ENCODE data around the gene TTC23.
"Not testable (repeated sequence)": the region's sequence is repeated elsewhere in the genome, so short reads cannot be mapped to it uniquely, and the experiment has no call there.

TTC23 gene

DNA sequence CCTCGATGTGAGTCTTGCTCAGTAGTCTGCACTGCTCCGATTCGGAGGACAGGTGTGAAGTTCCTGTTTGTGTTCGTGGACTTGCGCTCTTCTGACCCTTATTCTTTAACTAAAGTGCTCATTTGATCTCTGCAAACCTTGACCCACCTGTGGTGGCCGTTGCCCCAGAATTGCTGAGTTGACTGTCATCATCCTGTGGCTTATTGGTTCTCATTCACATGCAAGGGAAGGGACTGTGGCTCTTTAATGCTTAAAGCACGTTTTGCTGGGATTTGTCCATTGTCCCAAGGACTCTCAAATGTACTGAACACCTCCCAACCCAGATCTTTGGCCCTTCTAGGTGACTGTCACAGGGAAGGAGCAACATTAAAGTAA is 131.1 kb downstream of the TTC23 start:
- DNase-seq = no peak

DNA sequence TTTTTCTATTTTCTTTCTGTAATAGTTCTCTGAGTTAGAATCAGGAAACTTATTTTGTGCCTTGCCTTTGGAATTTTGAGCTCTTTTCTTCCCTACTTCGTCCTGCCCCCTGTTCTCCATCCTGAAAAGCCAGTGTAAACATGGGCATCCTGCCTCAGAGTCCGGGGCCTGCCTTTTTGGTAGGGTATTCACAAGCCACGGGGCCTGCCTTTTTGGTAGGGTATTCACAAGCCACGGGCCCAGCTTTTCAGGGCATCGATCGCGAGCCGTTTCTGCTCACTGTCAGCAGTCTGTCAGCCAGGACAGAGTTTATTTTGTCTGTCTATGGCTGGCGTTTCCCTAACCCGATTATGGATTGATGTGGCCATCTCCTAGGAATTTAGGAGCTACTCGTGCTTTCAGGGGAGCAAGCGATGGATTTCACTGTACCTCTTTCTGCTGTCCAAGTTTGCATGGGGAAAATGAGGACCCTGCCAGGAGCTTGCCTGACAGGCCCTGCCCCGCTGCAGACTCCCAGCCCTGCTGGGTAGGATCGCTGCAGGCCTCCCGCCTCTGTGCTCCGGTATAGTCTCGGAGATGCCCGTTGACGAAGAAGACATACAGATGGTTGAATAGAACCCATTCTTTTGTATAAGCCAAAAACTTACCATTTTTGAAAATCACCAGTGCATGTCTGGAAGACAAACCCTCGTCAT is 131.7 kb downstream of the TTC23 start:
- no peak for DNase-seq

DNA sequence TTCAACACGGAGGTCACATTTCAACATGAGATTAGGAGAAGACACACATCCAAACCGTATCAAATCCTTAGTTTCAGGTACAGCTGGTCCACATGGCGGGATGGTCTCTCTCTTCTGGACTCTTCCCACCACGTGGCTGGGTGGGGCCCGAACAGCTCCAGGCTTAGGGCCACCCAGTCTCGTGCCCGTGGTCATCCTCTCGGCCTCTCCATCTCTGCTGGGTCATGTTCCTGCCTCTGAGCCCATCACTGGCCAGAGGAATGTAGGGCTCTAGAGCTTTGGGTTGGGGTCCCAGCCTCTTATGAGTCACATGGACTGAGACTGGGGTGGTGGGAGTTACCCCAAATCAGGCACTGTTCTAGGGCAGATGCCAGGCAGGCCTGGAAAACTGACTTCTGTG is 132.3 kb downstream of the TTC23 start:
- DNase-seq = no peak

DNA sequence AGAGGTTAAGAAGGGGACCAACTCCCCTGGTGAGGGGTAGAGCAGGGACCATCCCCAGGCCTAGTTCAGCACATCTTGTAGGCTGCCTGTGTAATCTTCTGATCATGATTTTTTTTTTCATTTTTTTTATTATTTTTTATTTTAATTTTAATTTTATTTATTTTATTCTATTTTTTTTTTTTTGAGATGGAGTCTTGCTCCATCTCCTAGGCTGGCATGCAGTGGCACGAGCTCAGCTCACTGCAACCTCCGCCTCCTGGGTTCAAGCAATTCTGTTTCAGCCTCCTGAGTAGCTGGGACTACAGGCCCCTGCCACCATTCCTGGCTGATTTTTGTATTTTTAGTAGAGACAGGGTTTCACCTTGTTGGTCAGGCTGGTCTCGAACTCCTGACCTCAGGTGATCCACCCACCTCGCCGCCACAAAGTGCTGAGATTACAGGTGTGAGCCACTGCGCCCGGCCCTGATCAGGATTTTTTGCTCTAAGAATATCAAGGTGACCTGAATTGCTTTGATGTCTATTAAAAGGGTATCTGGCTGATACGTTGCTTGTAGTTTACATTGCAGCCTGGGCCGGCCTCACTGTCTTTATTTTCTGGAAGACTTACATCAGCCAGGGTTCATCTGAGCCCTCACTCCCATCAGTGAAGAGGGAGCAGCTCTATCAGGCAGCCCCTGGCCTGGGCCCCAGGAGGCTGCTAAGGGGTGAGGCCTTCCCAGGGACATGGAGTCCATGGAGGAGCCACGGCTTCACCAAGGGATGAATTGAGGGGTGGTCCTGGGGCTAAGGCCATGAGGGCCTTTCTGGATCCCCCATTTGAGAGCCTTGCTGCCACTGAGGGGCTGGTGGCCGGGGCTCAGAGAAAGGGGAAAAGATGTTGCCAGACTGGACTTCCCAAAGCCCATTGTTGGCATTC is 133.8 kb downstream of the TTC23 start:
- DNase-seq = no peak

DNA sequence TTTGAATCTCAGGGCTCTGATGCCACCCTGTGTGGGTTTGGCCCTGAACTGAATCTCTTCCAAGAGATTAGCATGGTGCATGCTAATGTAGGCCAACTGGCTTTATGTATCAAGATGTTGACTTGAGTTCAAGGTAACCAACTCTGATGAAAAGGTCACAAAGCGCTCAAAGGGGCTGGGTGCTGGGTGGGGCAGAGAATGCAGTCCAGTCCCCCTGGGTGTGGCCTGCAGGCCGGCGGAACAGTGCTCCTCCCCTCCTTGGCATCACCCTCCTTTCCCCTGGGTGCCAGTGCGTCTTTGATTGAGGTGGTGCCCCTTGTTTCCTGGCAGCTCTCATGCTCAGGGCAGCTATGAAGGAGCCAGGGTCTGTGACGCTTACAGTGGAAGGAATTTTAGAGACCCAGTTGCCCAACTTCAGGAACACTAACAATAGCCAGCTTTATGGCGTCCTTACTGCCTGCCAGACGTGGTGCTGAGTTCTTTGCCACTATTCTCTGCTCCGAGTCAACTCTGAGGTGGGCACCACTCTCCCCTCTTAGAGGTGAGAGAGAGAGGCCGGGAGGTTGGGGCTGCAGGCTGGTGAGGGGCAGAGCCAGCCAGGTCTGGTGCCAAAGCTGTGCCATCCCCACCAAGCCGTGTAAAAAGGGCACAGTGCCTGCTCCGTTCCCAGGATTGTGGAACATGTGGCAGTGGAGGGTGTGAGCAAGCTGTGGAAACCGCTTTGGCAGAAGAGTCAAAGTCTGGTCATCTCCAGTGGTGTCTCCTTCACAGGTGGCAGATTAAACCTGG is 134.7 kb downstream of the TTC23 start:
- no peak for DNase-seq

DNA sequence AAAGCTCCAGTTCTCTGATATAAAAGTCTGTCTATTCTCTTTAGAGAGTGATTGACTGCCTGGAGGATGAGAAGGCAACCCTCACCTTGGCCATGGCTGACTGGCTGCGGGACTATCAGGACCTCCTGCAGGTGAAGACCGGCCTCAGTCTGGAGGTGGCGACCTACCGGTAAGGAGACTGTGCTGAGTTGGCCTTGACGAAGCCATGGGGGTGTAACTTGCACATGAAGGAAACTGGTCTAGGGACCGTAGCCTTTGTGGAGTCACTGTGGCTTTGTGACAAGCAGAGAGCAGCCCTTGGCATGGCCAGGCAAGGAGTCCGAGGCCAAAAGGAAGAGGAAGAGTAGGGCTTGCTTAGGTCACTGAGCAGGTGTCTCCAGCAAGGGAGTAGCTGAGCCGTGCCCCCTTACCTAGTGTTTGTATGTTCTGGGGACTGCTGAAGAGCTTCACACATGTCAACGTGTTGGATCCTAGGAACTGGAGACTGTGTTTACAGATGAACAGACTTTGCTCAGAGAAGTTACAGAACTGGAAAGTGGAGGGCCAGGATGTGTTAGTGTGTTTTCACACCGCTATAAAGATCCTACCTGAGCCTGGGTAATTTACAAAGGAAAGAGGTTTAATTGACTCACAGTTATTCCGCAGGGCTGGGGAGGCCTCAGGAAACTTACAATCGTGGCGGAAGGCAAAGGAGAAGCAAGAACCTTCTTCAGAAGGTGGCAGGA is 135.7 kb downstream of the TTC23 start:
- no peak for DNase-seq

DNA sequence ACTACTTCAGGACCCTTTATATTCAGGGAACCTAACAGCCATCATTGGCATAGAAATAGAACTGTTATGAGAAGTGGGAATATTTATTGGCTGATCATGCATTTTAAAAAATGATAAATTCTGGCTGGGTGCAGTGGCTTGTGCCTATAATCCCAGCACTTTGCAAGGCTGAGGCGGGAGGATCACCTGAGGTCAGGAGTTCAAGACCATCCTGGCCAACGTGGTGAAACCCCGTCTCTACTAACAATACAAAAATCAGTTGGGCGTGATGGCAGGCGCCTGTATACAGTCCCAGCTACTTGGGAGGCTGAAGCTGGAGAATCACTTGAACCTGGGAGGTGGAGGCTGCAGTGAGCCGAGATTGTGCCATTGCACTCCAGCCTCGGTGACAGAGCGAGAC is 137.7 kb downstream of the TTC23 start:
- DNase-seq = not testable (repeated sequence)

DNA sequence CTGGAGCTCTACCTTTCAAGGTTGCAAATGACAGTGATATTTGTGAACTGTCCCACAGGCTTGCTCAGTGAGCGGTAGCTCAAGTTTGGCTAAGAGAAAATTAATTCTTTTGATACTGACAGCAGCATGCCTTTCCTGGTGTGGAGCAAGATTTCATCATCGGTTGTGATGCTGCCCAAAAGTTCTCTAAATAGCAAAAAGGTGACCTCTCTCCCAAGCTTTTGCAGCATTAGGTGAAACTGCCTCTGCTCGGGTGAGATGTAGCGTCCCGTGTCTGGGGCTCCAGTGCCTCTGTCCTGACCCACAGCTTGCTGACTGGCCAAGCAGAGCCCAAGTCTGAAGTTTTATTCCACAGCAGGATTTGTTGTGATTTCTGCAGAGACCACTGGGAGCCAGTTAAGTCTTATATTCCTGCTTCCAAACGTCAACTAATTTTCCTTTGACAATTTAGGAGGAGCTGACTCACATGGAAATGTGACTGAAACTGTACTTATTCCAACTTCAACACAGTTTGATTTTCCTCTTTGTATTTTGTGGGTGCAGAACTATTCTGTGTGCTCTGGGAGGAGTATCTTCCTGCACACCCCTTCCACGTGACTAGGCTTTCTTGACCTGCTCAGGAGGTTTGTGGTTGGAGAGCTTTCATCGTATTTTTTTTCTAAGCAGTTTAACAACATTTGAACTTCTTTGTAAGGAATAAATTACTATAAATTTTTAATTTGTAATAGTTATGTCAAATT is 138.6 kb downstream of the TTC23 start:
- DNase-seq = no peak

DNA sequence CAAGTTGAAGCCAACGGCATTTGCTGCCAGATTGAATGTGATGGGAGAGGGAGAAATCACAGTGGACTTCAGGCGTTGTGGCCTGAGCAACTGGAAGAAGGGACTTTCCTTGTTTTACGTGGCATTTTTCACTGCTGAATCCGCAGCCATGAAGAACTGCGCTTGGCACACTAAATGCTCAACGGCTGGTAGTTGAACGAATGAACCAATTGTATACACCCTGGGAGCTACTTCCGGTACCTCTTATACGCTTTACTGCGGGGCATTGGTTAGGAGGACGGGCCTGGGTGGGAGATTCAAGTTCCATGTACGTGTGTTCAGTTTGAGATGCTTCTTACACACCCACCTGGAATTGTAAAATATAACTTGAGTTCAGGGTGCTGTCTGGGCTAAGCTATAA is 139.3 kb downstream of the TTC23 start:
- DNase-seq = no peak

DNA sequence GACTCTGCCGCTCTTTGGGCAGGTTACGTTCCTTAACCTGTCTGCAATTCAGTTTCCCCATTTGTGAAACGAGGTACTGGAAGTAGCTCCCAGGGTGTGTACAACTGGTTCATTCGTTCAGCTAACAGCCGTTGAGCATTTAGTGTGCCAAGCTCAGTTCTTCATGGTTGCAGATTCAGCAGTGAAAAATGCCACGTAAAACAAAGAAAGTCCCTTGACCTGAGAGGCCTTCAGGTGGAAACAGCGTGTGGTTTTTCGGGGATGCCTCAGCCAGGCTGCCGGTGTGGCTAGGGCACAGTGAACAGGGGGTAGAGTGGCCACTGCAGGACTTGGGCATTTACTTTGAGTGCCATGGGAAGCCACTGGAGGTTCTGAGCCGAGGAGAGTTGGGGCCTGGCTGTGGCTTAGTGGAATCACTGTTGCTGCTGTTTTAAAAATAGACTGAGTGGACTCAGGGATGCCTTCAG is 139.8 kb downstream of the TTC23 start:
- DNase-seq = no peak

DNA sequence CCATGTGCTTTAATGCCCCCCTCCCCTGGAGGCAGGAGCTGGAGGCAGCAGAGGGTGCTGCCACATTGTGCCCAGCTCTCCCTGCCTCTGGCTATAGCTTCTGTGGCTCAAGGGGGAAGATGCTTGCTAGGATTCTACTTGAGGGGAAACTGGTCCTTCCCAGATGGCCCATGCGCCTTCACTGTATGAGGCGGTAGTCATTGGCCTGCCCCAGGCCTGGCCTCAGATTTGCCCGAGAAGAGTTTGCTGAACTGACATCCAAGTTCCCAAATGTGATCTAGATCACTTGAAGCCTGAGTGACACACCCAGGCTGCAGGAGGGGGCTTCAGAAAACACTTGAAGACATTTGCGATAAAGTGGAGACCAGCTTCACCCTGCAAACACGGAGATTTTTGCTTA is 140.4 kb downstream of the TTC23 start:
- DNase-seq = no peak

DNA sequence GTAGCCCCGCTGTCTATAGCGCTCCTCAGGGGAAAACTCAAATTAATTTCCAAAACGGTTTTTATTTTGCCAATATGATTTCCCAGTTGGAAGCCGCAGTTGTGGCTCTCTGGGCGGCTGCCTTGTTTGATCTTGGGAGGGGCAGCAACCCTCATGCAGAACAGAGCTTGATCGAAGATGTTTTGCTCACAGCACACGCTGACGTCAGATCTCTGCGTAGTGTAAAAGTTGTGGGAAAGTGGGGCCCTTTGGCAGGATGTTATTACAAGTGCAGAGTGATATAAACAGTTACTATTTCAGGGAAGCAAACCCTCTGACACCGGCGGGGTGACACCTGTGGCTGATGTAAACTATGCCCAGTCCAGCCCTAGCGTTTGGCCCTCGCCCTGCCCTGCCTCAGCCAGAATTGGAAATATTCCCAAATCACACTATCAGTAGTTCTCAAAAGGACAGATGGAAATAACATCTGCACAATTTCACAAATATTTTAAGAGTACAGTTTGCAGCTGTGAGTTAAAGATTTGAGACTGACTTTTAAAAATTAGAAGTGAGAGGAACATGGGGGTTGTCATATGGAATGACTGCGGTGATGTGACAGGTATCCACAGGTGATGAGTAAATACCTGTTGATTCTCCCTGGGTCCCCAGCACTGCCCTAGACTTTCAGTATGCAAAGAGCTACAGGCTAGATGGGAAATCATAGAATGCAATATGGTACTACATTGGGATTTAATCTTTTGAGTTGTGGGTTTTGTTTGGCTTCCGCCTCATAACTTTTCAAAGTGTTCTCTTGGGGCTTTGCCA is 142.8 kb downstream of the TTC23 start:
- DNase-seq = no peak

DNA sequence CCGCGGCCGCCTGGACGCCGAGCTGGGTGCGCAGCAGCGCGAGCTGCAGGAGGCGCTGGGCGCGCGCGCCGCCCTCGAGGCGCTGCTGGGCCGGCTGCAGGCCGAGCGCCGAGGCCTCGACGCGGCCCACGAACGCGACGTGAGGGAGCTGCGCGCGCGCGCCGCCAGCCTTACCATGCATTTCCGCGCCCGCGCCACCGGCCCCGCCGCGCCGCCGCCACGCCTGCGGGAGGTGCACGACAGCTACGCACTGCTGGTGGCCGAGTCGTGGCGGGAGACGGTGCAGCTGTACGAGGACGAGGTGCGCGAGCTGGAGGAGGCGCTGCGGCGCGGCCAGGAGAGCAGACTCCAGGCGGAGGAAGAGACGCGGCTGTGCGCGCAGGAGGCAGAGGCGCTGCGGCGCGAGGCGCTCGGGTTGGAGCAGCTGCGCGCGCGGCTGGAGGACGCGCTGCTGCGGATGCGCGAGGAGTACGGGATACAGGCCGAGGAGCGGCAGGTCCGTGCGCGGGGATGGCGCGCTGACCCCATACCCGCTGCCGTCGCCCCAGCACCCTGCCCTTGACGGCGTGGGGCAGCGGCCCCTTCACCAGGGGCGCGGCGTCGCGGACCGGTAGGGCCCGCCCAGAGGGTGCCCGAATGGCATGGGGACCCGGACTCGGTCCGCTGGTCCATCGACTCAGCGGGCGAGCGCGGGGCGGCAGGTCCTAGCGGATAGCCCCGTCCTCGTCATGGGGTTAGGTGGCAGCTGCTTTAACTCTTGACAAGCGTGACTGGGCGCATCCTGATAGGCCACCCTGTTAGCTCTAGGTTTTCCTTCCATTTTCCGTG is 143.7 kb downstream of the TTC23 start:
- DNase-seq = peak; percentile 56

DNA sequence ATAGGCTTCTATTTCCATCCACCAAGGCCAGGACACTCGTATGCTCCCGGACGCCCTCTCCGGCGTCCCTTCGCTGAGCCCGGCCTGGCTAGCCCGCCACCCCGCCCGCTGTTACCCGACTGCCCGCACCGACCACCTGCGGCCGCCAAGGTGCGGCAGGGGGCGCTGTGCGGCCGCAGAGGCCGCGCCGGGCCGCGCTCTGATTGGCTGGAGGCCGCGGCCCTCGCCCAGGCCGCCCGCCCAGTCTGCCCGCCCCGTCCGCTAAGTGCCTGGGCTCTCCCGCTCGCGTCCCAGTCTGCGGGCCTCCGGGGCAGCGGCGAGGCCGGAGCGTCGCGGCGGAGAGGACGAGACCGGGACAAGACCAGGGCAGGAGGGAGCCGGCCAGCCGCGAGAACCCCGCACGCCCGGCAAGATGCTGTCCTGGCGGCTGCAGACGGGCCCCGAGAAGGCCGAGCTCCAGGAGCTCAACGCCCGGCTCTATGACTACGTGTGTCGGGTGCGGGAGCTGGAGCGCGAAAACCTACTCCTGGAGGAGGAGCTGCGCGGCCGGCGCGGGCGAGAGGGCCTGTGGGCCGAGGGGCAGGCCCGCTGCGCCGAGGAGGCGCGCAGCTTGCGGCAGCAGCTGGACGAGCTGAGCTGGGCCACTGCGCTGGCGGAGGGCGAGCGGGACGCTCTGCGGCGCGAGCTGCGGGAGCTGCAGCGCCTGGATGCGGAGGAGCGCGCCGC is 144.4 kb downstream of the TTC23 start, which contains the start of gene SYNM:
SYNM (plus strand) TSS at position 293 of the 726 bp plus-strand sequence; CDS start at position 413, 120 bp downstream.
- DNase-seq = peak; percentile 64

DNA sequence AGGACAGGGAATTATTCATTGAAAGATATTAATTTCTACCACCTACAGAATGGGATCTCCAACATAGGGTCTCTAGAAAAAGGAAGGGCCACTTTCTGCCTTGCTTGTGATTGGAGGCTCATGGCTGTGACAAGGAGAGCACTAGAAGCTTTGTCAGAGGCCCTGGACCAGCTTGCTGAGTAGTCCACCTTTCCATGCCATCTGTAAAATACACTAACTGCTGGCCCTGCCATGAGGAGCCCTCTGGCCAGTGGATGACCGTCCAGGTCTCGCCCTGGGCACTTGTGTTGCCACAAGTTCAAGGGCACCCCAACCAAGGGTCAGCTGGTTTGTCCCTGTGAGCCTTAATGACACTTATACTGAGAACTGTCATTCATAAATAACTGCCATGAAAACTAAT is 146.1 kb downstream of the TTC23 start:
- DNase-seq = no peak

DNA sequence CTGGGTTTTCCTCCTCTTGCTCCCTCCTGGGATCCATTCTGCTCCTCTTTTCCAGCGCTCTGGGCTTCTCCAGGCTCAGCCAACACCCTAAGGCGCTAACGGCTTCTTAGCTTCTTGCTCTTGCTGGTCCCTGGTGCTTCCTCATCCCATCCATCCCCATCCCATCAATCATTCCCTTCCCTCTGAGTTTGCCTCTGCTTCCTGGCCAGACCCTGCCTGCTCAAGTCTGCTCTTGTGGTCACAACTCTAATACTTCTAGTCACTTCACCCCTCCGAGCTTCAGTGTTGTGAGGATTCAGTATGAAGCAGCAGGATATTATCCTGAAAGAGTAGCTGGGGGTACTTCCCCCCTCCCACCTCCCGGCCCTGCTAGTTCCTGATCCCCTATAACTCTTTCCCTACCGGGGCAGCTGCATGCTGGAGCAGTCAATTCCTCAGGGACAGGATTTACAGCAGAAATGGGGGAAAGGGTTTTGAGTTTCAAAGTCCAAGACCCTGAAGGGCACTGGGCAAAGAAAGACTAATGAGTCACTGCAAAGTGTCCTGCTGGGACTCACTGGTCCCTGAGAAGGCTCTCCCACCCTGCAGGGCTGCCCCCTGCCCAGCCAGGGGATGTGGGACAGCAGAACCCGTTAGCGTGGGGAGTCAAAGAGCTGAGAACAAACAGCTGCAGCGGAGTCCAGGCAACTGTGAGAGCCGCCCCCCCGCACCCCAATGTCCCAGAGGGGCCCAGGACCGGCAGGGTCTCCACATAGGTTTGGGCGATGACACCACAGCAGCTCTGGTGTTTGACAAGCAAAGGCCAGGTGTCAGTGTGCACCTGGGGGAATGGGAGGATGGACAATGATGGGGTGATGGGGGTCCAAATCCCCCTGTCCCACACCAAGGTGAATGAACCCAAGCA is 146.8 kb downstream of the TTC23 start:
- DNase-seq = no peak

DNA sequence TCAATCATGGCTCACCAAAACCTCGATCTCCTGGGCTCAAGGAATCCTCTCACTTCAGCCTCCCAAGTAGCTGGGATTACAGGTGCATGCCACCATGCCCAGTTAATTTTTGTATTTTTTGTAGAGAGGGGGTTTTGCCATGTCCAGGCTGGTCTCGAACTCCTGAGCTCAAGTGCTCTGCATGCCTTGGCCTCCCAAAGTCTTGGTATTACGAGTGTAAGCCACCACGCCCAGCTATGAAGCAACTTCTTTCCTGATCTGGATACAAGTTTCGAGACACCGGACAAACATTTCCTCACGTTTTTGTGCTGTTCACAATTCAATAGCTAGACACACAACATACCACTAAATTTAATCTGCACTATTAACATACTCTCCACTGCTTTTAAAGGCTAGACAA is 147.9 kb downstream of the TTC23 start:
- DNase-seq = no peak
